Breast epithelium (tissue), 3 donors: ENCODE data around the gene CLIP4.

ENCODE experiments used
- POLR2A ChIP-seq: fragments of 450-650 bp; IDR thresholded peaks from one replicate; pipeline ENCODE4 v1.6.1; 2016; ENCODE audit warnings: antibody characterized with exemption, mild to moderate bottlenecking, moderate library complexity
- POLR2AphosphoS5 ChIP-seq, 3 donors: sonication (generic); formaldehyde crosslinking; IDR thresholded peaks; one replicate each; pipeline ENCODE4 v1.6.1; 2017; ENCODE audit warnings: antibody characterized with exemption in 3 of 3
- TF ChIP-seq, protein P1 (sequence below), 3 donors: fragments of 450-650 bp; IDR thresholded peaks; one replicate each; pipeline ENCODE4 v1.5.1; 2016 to 2017; ENCODE audit warnings: antibody characterized with exemption in 3 of 3, mild to moderate bottlenecking in 3 of 3, moderate library complexity in 3 of 3

DNA sequence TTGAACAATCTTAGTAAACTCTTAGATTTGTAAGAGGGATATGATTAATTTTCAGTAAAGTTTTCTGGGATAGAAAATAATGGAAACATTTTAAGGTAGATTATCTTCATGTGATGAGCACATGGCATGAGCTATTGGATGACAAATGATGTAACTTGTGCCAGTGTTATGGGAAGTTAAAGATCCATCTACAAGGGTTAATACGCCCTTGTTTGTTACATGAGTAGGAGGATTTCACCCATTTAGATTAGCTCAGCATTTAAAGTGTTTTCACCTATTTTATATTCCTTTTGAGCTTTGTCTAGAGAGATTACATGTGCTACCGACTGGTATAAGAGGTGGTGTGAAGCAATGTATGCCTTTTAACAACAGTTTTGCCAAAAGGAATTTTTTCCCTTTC lies 5.6 kb downstream of the CLIP4 start:
- TF ChIP-seq, protein P1, sequence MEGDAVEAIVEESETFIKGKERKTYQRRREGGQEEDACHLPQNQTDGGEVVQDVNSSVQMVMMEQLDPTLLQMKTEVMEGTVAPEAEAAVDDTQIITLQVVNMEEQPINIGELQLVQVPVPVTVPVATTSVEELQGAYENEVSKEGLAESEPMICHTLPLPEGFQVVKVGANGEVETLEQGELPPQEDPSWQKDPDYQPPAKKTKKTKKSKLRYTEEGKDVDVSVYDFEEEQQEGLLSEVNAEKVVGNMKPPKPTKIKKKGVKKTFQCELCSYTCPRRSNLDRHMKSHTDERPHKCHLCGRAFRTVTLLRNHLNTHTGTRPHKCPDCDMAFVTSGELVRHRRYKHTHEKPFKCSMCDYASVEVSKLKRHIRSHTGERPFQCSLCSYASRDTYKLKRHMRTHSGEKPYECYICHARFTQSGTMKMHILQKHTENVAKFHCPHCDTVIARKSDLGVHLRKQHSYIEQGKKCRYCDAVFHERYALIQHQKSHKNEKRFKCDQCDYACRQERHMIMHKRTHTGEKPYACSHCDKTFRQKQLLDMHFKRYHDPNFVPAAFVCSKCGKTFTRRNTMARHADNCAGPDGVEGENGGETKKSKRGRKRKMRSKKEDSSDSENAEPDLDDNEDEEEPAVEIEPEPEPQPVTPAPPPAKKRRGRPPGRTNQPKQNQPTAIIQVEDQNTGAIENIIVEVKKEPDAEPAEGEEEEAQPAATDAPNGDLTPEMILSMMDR (IDR thresholded peaks at IDR 0.05) = no peak
- TF ChIP-seq POLR2A (no peak), POLR2AphosphoS5 (IDR thresholded peaks at IDR 0.05) (no peak)
